ENCODE results near the gene MLF1.

- TF ChIP-seq CTCF (IDR thresholded peaks at IDR 0.05) (no peak), RXRA (IDR thresholded peaks at IDR 0.05; ENCODE audit: borderline replicate concordance, low read depth) (no peak), SMC3 (IDR thresholded peaks at IDR 0.05; ENCODE audit: low read depth, low read length) (no peak), TAF1 (IDR thresholded peaks at IDR 0.05; ENCODE audit: borderline replicate concordance, low read depth, low read length) (peak; percentile 58; the same call in 1 of the 2 replicates), POLR2AphosphoS5 (IDR thresholded peaks at IDR 0.05; ENCODE audit: low read depth, low read length) (peak; percentile 72), TEAD4 (IDR thresholded peaks at IDR 0.05; ENCODE audit: borderline replicate concordance, insufficient read depth) (no peak), JUND (IDR thresholded peaks at IDR 0.05) (no peak), YY1 (IDR thresholded peaks at IDR 0.05; ENCODE audit: low read depth) (no peak), REST (IDR thresholded peaks at IDR 0.05; ENCODE audit: low read depth, low read length) (no peak), EP300 (IDR thresholded peaks at IDR 0.05; ENCODE audit: borderline replicate concordance in 1 of 2, low read depth in 1 of 2, low read length in 1 of 2) (no peak), GATA2 (CRISPR knock-in tag; IDR thresholded peaks at IDR 0.05) (no peak), CHD2 (IDR thresholded peaks at IDR 0.05; ENCODE audit: low read length, partially characterized antibody) (peak; percentile 66)
These were observed at the start of gene MLF1 for GRCh38 chr3:158570999-158571702.

Data from SK-N-SH (cell line).